ENCODE measurements around the gene MYMX. TPM values are rescaled to one million over a fixed set of nuclear protein-coding genes. Genes with fewer than 3 reads are reported as not detected.
A peak's percentile ranks its signal among the peaks of the same experiment; 100 is the strongest.

Gene MYMX
- total RNA-seq, 1 experiment from 2014 or later, result not detected

DNA sequence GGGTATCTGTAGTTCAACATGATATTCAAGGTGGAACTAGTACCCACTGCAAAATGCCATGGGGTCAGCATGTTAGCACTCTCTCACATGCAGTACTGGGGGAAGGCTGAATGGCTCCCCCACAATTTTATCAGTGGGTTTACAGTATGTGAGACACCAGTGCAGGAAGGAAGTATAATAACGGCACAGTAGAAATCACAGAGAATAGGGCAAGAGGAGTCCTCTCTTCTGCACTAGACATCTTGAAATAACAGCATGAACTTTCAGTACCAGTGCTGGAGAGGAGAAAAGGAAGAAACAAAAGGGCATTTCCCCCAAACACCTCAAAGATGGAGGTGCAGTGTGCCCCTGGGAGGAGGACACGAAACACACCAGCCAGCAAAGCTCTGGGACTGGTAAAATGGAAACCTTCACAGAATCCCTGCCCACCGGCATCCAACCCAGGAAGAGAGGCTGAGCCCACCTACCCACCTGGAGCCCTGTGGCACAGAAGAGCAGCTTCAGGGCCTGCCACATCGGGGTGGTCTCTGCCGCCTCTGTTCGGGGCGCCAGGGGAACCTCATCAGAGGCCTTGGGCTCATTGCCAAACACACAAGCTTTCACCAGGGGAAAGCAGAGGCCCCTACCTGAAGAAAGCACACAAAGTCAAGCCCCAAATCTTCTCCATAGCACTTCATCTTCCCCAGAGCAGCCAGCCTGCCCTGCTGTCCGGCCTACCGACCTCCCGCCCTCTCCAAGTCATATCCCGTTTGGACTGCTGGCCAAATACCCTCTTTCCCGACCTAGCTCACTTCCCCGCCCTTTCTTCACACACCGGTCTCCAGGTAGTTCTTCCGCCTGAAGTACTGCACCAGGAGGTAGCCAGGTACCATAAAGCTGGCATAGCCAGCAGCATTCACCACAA is 39.4 kb downstream of the MYMX start:
- H3K4me3 ChIP-seq (ENCODE audit: low read length), result peak overlapping the region; percentile 81
- H3K27ac ChIP-seq (ENCODE audit: low read length), result peak overlapping the region; percentile 71
- peaks cover 33% of the 10 kb centered on the region for H3K79me2 ChIP-seq (ENCODE audit: low read length)
- peaks cover 34% of the 10 kb centered on the region for H3F3A ChIP-seq (ENCODE audit: low read length, unreplicated experiment)
- no peaks in the 10 kb centered on the region for H3K27me3 ChIP-seq (ENCODE audit: low read length)
- TF ChIP-seq, protein P1, sequence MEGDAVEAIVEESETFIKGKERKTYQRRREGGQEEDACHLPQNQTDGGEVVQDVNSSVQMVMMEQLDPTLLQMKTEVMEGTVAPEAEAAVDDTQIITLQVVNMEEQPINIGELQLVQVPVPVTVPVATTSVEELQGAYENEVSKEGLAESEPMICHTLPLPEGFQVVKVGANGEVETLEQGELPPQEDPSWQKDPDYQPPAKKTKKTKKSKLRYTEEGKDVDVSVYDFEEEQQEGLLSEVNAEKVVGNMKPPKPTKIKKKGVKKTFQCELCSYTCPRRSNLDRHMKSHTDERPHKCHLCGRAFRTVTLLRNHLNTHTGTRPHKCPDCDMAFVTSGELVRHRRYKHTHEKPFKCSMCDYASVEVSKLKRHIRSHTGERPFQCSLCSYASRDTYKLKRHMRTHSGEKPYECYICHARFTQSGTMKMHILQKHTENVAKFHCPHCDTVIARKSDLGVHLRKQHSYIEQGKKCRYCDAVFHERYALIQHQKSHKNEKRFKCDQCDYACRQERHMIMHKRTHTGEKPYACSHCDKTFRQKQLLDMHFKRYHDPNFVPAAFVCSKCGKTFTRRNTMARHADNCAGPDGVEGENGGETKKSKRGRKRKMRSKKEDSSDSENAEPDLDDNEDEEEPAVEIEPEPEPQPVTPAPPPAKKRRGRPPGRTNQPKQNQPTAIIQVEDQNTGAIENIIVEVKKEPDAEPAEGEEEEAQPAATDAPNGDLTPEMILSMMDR (conservative IDR thresholded peaks at IDR 0.05; ENCODE audit: low read depth, low read length), result no peak
- no peak for TF ChIP-seq EZH2 (IDR thresholded peaks at IDR 0.05; ENCODE audit: low read length, unreplicated experiment)
- TF ChIP-seq EZH2phosphoT487 (IDR thresholded peaks at IDR 0.05; ENCODE audit: borderline replicate concordance, low read length), result no peak
- peaks cover 34% of the 10 kb centered on the region for H3K36me3 ChIP-seq (ENCODE audit: low read depth, low read length)
- peak overlapping the region; percentile 100 for H3K4me2 ChIP-seq (ENCODE audit: low read length)
- peaks cover 47% of the 10 kb centered on the region for H4K20me1 ChIP-seq (ENCODE audit: low read length)
- H3K9me3 ChIP-seq (ENCODE audit: low read length), result no peaks in the 10 kb centered on the region
- ChIA-PET POLR2A (ENCODE audit: unreplicated experiment) (interaction anchor here (0.6 to 1.3 kb wide), 4 partner anchors 9 to 144 kb away, joined by 5 to 24 read pairs (median 8); partner anchors contain the start of gene HSP90AB1), CTCF (interaction anchor here (0.6 to 1.7 kb wide), 6 partner anchors 9 to 117 kb away, joined by 3 to 15 read pairs (median 6); partner anchors contain the start of gene HSP90AB1)
- H3K9ac ChIP-seq (ENCODE audit: low read length), result peak overlapping the region; percentile 91
- BruUV-seq (replicated peaks), result TSS peak; percentile 22
- peaks cover 21% of the 10 kb centered on the region for H3K4me1 ChIP-seq (ENCODE audit: insufficient read depth, low read length)
- no peaks in the 10 kb centered on the region for H3K9me2 ChIP-seq (replicated peaks; ENCODE audit: low read length)
- ATAC-seq (peak; percentile 11), DNase-seq (peak; percentile 45)
- H2AFZ ChIP-seq (ENCODE audit: low read length), result peak overlapping the region; percentile 73
- intact Hi-C loops (cut with micrococcal nuclease), result no loop called here

DNA sequence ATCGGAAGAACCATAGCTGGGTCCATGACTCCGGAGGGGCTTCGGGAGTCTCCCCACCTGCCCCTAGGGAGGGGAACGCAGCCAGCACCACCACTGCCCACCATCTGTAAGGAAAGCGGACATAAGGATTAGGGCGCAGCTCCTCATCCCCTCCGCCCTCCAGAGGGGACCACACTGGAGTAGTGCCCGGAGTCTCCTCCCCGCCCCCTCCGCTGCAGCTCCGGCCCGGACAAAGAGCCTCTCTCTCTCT is 40.0 kb downstream of the MYMX start:
- H3K9ac ChIP-seq (ENCODE audit: low read length), result peak overlapping the region; percentile 91
- no peak for TF ChIP-seq EZH2 (IDR thresholded peaks at IDR 0.05; ENCODE audit: low read length, unreplicated experiment)
- TF ChIP-seq, protein P1 (conservative IDR thresholded peaks at IDR 0.05; ENCODE audit: low read depth, low read length), result no peak
- no peak for TF ChIP-seq EZH2phosphoT487 (IDR thresholded peaks at IDR 0.05; ENCODE audit: borderline replicate concordance, low read length)
- peak overlapping the region; percentile 73 for H2AFZ ChIP-seq (ENCODE audit: low read length)

More for the DNA sequence above, 40.0 kb downstream of the MYMX start:
- POLR2A ChIA-PET (ENCODE audit: unreplicated experiment), result interaction anchor here (0.6 to 1.3 kb wide), 4 partner anchors 9 to 144 kb away, joined by 4 to 10 read pairs (median 5); partner anchors contain the start of gene HSP90AB1
- no peaks in the 10 kb centered on the region for H3K9me2 ChIP-seq (replicated peaks; ENCODE audit: low read length)
- intact Hi-C loops (cut with micrococcal nuclease), result loop anchor here (1.0 kb wide), 1 partner anchor 84 kb away; no protein-coding TSS in a partner anchor
- peaks cover 29% of the 10 kb centered on the region for H3F3A ChIP-seq (ENCODE audit: low read length, unreplicated experiment)
- DNase-seq, result no peak
- BruUV-seq (replicated peaks), result no TSS peak
- no peak for ATAC-seq
- H3K27me3 ChIP-seq (ENCODE audit: low read length), result no peaks in the 10 kb centered on the region
- peaks cover 41% of the 10 kb centered on the region for H4K20me1 ChIP-seq (ENCODE audit: low read length)
- peak overlapping the region; percentile 100 for H3K4me2 ChIP-seq (ENCODE audit: low read length)
- peaks cover 27% of the 10 kb centered on the region for H3K79me2 ChIP-seq (ENCODE audit: low read length)
- H3K4me3 ChIP-seq (ENCODE audit: low read length), result peak overlapping the region; percentile 81
- H3K4me1 ChIP-seq (ENCODE audit: insufficient read depth, low read length), result peaks cover 19% of the 10 kb centered on the region
- H3K9me3 ChIP-seq (ENCODE audit: low read length), result no peaks in the 10 kb centered on the region
- peak overlapping the region; percentile 71 for H3K27ac ChIP-seq (ENCODE audit: low read length)
- CTCF ChIA-PET, result interaction anchor here (0.6 to 1.7 kb wide), 6 partner anchors 10 to 117 kb away, joined by 3 to 15 read pairs (median 6); partner anchors contain the start of gene HSP90AB1
- H3K36me3 ChIP-seq (ENCODE audit: low read depth, low read length), result peaks cover 29% of the 10 kb centered on the region

Measured in PC-3 (cell line).